SK-N-SH (cell line): ENCODE results near the gene PPIL4. TPM values are rescaled to one million over a fixed set of nuclear protein-coding genes. Genes with fewer than 3 reads are reported as not detected.

ENCODE experiments used
- CTCF ChIA-PET: fragments of 300-600, 350-600 bp; formaldehyde crosslinking; extraction: SDS; loops from one replicate; lab custom pipeline; 2021; lab: Yijun Ruan, JAX
- POLR2A ChIA-PET: fragments of 350-600 bp; sonication (Branson Sonifier 250); formaldehyde crosslinking; extraction: SDS; loops from one replicate; lab custom pipeline; 2020; ENCODE audit warnings: antibody characterized with exemption, inconsistent platforms; lab: Yijun Ruan, JAX
- DNase-seq: peaks from one replicate; pipeline ENCODE4 v3.0.0; 2012
- H2AFZ ChIP-seq: fragments of 200-600 bp; sonication (generic); 2 replicates; pipeline ENCODE4 v1.8.1; 2016; ENCODE audit warnings: antibody characterized with exemption, mild to moderate bottlenecking, low read depth
- H3F3A ChIP-seq: fragments of 200-600 bp; sonication (generic); replicated peaks from 2 replicates; pipeline ENCODE3; 2016; ENCODE audit warnings: antibody characterized with exemption, mild to moderate bottlenecking; ENCODE audit not compliant: insufficient read depth
- H3K27ac ChIP-seq, 2 experiments: fragments of 200-500 bp in 1 of 2; fragments of 200-600 bp in 1 of 2; sonication (Bioruptor generic) in 1 of 2; sonication (generic), shearing (Covaris generic) in 1 of 2; 2 replicates each; pipeline versions ENCODE4 v1.5.1 to v1.6.1; 2014 to 2016; ENCODE audit warnings: low read depth in 2 of 2, inconsistent platforms in 1 of 2, low read length in 1 of 2, mild to moderate bottlenecking in 1 of 2, mixed read lengths in 1 of 2
- H3K27me3 ChIP-seq: fragments of 200-600 bp; sonication (generic), shearing (Covaris generic); 2 replicates; pipeline ENCODE4 v1.6.1; 2016; ENCODE audit warnings: mixed run types; ENCODE audit not compliant: insufficient read depth
- H3K36me3 ChIP-seq, 2 experiments: fragments of 200-500 bp in 1 of 2; fragments of 200-600 bp in 1 of 2; sonication (Bioruptor generic) in 1 of 2; sonication (generic) in 1 of 2; replicated peaks in 1 of 2; 2 replicates each; pipeline versions ENCODE3 to v1.5.1; 2014 to 2016; ENCODE audit warnings: low read length in 1 of 2, mild to moderate bottlenecking in 1 of 2; ENCODE audit not compliant: insufficient read depth in 2 of 2, control insufficient read depth in 1 of 2
- H3K4me1 ChIP-seq, 2 experiments: fragments of 200-500 bp in 1 of 2; fragments of 200-600 bp in 1 of 2; sonication (Bioruptor generic) in 1 of 2; sonication (generic), shearing (Covaris generic) in 1 of 2; 2 replicates each; pipeline versions ENCODE4 v1.5.1 to v1.6.1; 2014 to 2016; ENCODE audit warnings: low read depth in 1 of 2, low read length in 1 of 2, mixed run types in 1 of 2; ENCODE audit not compliant: insufficient read depth in 2 of 2, control insufficient read depth in 1 of 2
- H3K4me2 ChIP-seq: fragments of 200-600 bp; sonication (generic), shearing (Covaris generic); 2 replicates; pipeline ENCODE4 v1.6.1; 2017; ENCODE audit warnings: mixed run types
- H3K4me3 ChIP-seq, 2 experiments: fragments of 200-500 bp in 1 of 2; fragments of 200-600 bp in 1 of 2; sonication (Bioruptor generic) in 1 of 2; sonication (generic), shearing (Covaris generic) in 1 of 2; 2 replicates each; pipeline versions ENCODE4 v1.5.1 to v1.8.1; 2014 to 2016; ENCODE audit warnings: low read depth in 2 of 2, inconsistent platforms in 1 of 2, low read length in 1 of 2, mild to moderate bottlenecking in 1 of 2, mixed read lengths in 1 of 2, moderate library complexity in 1 of 2
- H3K79me2 ChIP-seq: fragments of 200-600 bp; sonication (generic); 2 replicates; pipeline ENCODE4 v1.8.1; 2017; ENCODE audit warnings: mild to moderate bottlenecking; ENCODE audit not compliant: insufficient read depth
- H3K9ac ChIP-seq: fragments of 200-600 bp; sonication (generic); 2 replicates; pipeline ENCODE4 v1.6.1; 2017; ENCODE audit warnings: mixed run types
- H3K9me2 ChIP-seq: fragments of 200-600 bp; sonication (generic); 2 replicates; pipeline ENCODE4 v1.6.1; 2017; ENCODE audit warnings: mixed run types
- H3K9me3 ChIP-seq: fragments of 200-600 bp; sonication (generic); 2 replicates; pipeline ENCODE4 v1.6.1; 2017; ENCODE audit warnings: mixed run types, mild to moderate bottlenecking, moderate library complexity
- H4K20me1 ChIP-seq: fragments of 200-600 bp; sonication (generic); 2 replicates; pipeline ENCODE4 v1.6.1; 2017; ENCODE audit warnings: mild to moderate bottlenecking, mixed run types; ENCODE audit not compliant: insufficient read depth
- CHD2 ChIP-seq: fragments of 150-350 bp; IDR thresholded peaks from 2 replicates; pipeline ENCODE4 v1.6.1; 2018; ENCODE audit warnings: low read length; ENCODE audit not compliant: partially characterized antibody
- ELF1 ChIP-seq: IDR thresholded peaks from 2 replicates; pipeline ENCODE4 v1.4.0; 2012
- FOSL2 ChIP-seq: IDR thresholded peaks from 2 replicates; pipeline ENCODE4 v1.4.0; 2012; ENCODE audit warnings: low read depth, mild to moderate bottlenecking, moderate library complexity, borderline replicate concordance
- FOXJ3 ChIP-seq: sonication (generic); formaldehyde crosslinking; IDR thresholded peaks from 2 replicates; pipeline ENCODE4 v1.5.1; 2020; ENCODE audit warnings: mild to moderate bottlenecking, missing genetic modification reagents
- GABPA ChIP-seq: IDR thresholded peaks from 2 replicates; pipeline ENCODE4 v1.4.0; 2012; ENCODE audit warnings: low read depth, mild to moderate bottlenecking
- MXI1 ChIP-seq: IDR thresholded peaks from 2 replicates; pipeline ENCODE4 v1.6.1; 2012; ENCODE audit warnings: mild to moderate bottlenecking, low read depth, low read length, improper control_type of control experiment
- PBX3 ChIP-seq: IDR thresholded peaks from 2 replicates; pipeline ENCODE4; 2012
- POLR2AphosphoS5 ChIP-seq: IDR thresholded peaks from 2 replicates; pipeline ENCODE4 v1.6.1; 2012; ENCODE audit warnings: low read depth, low read length
- RAD21 ChIP-seq: IDR thresholded peaks from 2 replicates; pipeline ENCODE4 v1.6.1; 2012; ENCODE audit warnings: mild to moderate bottlenecking, low read length
- RCOR1 ChIP-seq: fragments of 150-350 bp; IDR thresholded peaks from 2 replicates; pipeline ENCODE4 v1.6.1; 2017; ENCODE audit warnings: antibody characterized with exemption, low read length
- RFX5 ChIP-seq: IDR thresholded peaks from 2 replicates; pipeline ENCODE4 v1.6.1; 2012; ENCODE audit warnings: mild to moderate bottlenecking, improper control_type of control experiment, low read length
- RXRA ChIP-seq: IDR thresholded peaks from 2 replicates; pipeline ENCODE4 v1.4.0; 2012; ENCODE audit warnings: low read depth, mild to moderate bottlenecking, borderline replicate concordance
- SIN3A ChIP-seq: IDR thresholded peaks from 2 replicates; pipeline ENCODE4 v1.6.1; 2012; ENCODE audit warnings: low read depth, mild to moderate bottlenecking, low read length, moderate library complexity, borderline replicate concordance
- SMC3 ChIP-seq: IDR thresholded peaks from 2 replicates; pipeline ENCODE4 v1.6.1; 2012; ENCODE audit warnings: low read depth, low read length, improper control_type of control experiment
- TAF1 ChIP-seq: IDR thresholded peaks from 2 replicates; pipeline ENCODE4 v1.6.1; 2012; ENCODE audit warnings: low read depth, mild to moderate bottlenecking, low read length, moderate library complexity, borderline replicate concordance
- TCF12 ChIP-seq: IDR thresholded peaks from 2 replicates; pipeline ENCODE4 v1.4.0; 2012
- WGBS: methylation state at CpG from one replicate; pipeline ENCODE4 v1.1.6; 2017; ENCODE audit warnings: low lambda C conversion rate; 5-methylcytosine and 5-hydroxymethylcytosine counted together
- polyA plus RNA-seq, 3 experiments: library from polyadenylated mRNA; depleted of rRNA; stranded (reverse); fragments of >200 nt; gene quantifications; 2 replicates each; pipeline ENCODE4 v1.2.3, GENCODE V29; 2012
- TF ChIP-seq, protein P1 (sequence below): fragments of 150-350 bp; IDR thresholded peaks from 2 replicates; pipeline ENCODE4 v1.6.1; 2017; ENCODE audit warnings: antibody characterized with exemption, low read length, low read depth, borderline replicate concordance
- TF ChIP-seq, protein P2 (sequence below): IDR thresholded peaks from 2 replicates; pipeline ENCODE4 v1.6.1; 2012; ENCODE audit warnings: mild to moderate bottlenecking, low read depth, low read length, moderate library complexity
- TF ChIP-seq, protein P3 (sequence below): IDR thresholded peaks from 2 replicates; pipeline ENCODE4 v1.4.0; 2012; ENCODE audit warnings: low read depth

PPIL4 gene
- polyA plus RNA-seq, 1 of the 3 experiments (the other 2 are of a cell fraction) = 3.3 TPM

- ChIA-PET POLR2A (no interaction called here), CTCF (interaction anchor here (1.2 kb wide), 1 partner anchor 11 kb away, joined by 4 read pairs; no protein-coding TSS in a partner anchor)
- Histone ChIP-seq H2AFZ (no peak overlapping the region), H4K20me1 (no peaks in the 10 kb centered on the region), H3K79me2 (peaks cover 16% of the 10 kb centered on the region), H3K9me2 (no peaks in the 10 kb centered on the region), H3K9ac (no peak overlapping the region), H3K4me3 (no peak overlapping the region), H3K27me3 (no peaks in the 10 kb centered on the region), H3K36me3 (peaks cover 41 to 53% of the 10 kb centered on the region in 2 experiments), H3F3A (peaks cover 4% of the 10 kb centered on the region), H3K4me1 (no peaks in the 10 kb centered on the region), H3K27ac (no peak overlapping the region), H3K9me3 (no peaks in the 10 kb centered on the region), H3K4me2 (no peak overlapping the region)
- DNase-seq = no peak
- TF ChIP-seq SIN3A (no peak), PBX3 (no peak), TAF1 (no peak), SMC3 (no peak), RCOR1 (no peak), TCF12 (no peak), RFX5 (no peak), ELF1 (no peak)
- 100% methylated on average over 1 of the region's 1 CpG for WGBS
Observed at GRCh38 chr6:149534742-149535141, 11.1 kb downstream of the PPIL4 start.

DNA sequence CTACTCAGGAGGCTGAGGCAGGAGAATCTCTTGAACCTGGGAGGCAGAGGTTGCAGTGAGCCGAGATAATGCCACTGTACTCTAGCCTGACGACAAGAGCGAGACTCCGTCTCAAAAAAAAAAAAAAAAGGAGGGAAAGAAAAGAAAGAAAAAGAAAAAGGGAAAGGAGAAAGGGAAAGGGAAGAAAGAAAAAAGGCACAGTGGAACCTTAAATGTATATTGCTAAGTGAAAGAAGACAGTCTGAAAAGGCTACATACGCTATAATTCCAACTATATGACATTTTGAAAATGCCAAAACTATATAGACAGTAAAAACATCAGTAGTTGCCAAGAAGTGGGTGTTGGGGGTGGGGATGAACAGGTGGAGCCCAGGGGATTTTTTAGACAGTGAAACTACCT, 16.2 kb downstream of the PPIL4 start:
- Histone ChIP-seq H3K9me2 (no peaks in the 10 kb centered on the region), H3K9me3 (no peaks in the 10 kb centered on the region), H3K4me2 (no peak overlapping the region), H2AFZ (no peak overlapping the region), H3F3A (peaks cover 12% of the 10 kb centered on the region), H4K20me1 (no peaks in the 10 kb centered on the region), H3K9ac (no peak overlapping the region), H3K27ac (no peak overlapping the region), H3K27me3 (no peaks in the 10 kb centered on the region), H3K4me3 (no peak overlapping the region), H3K4me1 (no peaks in the 10 kb centered on the region), H3K79me2 (peaks cover 10% of the 10 kb centered on the region; the same call in 1 of the 2 replicates), H3K36me3 (peaks cover 54 to 63% of the 10 kb centered on the region in 2 experiments)
- no peak for DNase-seq
- POLR2A ChIA-PET = no interaction called here
- no peak for TF ChIP-seq CHD2
- TF ChIP-seq, protein P1, sequence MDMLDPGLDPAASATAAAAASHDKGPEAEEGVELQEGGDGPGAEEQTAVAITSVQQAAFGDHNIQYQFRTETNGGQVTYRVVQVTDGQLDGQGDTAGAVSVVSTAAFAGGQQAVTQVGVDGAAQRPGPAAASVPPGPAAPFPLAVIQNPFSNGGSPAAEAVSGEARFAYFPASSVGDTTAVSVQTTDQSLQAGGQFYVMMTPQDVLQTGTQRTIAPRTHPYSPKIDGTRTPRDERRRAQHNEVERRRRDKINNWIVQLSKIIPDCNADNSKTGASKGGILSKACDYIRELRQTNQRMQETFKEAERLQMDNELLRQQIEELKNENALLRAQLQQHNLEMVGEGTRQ = no peak
- no peak for TF ChIP-seq RFX5
- no peak for TF ChIP-seq GABPA
- no peak for TF ChIP-seq PBX3
- TF ChIP-seq, protein P2, sequence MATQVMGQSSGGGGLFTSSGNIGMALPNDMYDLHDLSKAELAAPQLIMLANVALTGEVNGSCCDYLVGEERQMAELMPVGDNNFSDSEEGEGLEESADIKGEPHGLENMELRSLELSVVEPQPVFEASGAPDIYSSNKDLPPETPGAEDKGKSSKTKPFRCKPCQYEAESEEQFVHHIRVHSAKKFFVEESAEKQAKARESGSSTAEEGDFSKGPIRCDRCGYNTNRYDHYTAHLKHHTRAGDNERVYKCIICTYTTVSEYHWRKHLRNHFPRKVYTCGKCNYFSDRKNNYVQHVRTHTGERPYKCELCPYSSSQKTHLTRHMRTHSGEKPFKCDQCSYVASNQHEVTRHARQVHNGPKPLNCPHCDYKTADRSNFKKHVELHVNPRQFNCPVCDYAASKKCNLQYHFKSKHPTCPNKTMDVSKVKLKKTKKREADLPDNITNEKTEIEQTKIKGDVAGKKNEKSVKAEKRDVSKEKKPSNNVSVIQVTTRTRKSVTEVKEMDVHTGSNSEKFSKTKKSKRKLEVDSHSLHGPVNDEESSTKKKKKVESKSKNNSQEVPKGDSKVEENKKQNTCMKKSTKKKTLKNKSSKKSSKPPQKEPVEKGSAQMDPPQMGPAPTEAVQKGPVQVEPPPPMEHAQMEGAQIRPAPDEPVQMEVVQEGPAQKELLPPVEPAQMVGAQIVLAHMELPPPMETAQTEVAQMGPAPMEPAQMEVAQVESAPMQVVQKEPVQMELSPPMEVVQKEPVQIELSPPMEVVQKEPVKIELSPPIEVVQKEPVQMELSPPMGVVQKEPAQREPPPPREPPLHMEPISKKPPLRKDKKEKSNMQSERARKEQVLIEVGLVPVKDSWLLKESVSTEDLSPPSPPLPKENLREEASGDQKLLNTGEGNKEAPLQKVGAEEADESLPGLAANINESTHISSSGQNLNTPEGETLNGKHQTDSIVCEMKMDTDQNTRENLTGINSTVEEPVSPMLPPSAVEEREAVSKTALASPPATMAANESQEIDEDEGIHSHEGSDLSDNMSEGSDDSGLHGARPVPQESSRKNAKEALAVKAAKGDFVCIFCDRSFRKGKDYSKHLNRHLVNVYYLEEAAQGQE = no peak
- TF ChIP-seq RAD21 = no peak
- no peak for TF ChIP-seq POLR2AphosphoS5
- TF ChIP-seq, protein P3, sequence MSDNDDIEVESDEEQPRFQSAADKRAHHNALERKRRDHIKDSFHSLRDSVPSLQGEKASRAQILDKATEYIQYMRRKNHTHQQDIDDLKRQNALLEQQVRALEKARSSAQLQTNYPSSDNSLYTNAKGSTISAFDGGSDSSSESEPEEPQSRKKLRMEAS = no peak
- TF ChIP-seq ELF1 = no peak
- TF ChIP-seq SMC3 = no peak
- no peak for TF ChIP-seq TCF12
- TF ChIP-seq RXRA = no peak
- TF ChIP-seq MXI1 = no peak
- TF ChIP-seq SIN3A = no peak
- no peak for TF ChIP-seq FOSL2
- TF ChIP-seq FOXJ3 = no peak
- 96% methylated on average over 5 of the region's 5 CpGs for WGBS
- CTCF ChIA-PET = no interaction called here
